ENCODE results near the gene HPDL.

The HPDL gene

DNA sequence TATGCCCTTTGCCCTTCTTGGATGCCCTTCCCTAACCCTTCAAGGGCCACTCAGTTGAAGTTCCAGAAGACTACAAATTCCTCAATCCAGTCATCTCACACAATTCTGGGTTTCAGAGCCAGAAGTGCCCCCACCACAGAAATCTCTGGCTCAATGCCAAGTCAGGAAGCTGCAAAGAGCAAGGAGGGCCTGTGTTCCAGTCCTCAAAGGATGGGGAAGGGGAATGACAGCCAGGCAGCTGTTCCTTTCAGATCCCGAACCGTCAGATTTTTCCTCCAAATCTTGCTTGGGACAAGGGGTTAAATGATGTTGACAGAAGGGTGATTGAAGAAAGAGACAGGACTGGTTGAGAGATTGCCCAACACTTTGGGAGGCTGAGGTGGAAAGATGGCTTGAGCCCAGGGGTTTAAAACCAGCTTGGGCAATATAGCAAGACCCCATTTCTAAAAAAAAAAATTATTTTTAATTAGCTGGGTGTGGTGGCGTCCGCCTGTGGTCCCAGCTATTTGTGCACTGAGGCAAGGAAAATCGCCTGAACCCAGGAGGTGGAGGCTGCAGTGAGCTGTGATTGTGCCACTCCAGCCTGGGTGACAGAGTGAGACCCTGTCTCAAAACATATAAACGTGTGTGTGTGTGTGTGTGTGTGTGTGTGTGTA, 716 bp upstream of the HPDL start:
- DNase-seq: no peak

DNA sequence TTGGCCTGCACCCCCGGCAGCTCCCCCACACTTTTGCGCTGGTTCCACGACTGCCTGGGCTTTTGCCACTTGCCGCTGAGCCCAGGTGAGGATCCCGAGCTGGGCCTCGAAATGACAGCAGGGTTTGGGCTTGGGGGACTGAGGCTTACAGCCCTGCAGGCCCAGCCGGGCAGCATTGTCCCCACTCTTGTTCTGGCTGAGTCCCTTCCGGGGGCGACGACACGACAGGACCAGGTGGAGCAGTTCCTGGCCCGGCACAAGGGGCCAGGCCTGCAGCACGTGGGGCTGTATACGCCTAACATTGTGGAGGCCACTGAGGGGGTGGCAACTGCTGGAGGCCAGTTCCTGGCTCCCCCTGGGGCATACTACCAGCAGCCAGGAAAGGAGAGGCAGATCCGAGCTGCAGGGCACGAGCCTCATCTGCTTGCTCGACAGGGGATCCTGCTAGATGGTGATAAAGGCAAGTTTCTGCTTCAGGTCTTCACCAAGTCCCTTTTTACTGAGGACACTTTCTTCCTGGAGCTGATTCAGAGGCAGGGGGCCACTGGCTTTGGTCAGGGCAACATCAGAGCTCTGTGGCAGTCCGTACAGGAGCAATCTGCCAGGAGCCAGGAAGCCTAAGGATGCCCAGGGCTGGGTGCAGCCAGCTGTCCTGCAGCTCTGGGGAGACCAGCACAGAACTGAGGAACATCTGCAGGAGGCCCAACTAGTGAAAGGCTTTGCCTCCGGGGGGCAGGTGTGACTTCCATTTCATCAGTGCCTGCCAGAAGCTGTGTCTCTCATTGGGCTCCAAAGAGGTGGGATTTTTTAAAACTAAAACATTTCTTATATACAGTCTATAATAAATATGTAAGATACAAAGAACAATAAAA, 1.2 kb downstream of the HPDL start:
- DNase-seq: peak; percentile 53

DNA sequence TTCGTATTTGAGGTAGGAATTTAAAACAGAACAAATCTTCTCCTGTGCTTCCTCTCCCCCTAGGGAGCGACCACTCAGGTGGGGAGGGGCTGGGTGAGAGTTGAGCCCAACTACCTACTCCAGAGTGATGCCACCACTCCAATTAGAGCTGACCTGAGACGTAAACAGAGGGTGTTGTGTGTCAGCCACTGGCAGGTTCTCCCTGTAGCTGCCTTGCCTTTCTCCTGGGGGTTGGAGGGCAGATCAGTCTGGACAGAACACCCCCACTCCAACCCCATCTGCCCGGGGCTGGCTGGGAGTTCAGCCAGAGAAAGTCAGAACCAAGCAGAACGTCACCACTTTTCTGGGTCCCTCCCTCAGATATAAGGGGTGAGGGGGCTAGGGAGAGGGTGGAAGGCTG, 2.0 kb downstream of the HPDL start:
- DNase-seq: no peak

DNA sequence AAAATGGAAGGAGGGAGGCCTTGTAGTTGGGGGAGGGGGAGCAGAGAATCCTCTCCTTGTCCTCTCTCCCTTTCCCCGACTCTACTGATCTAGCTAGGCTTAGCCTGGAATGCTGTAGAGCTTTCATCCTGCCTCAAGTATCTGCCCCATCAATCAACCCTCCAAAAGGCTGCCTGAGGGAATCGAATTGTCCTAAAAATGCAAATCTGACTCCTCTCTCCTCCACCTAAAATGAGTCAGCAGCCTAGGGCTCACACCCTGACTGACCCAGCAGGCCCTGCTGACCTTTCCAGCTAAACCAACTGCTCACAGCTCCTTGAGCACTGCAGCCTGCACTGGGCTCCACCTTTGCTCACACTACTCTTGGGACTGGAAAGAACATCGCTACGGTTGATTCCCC, 2.8 kb downstream of the HPDL start:
- no peak for DNase-seq

DNA sequence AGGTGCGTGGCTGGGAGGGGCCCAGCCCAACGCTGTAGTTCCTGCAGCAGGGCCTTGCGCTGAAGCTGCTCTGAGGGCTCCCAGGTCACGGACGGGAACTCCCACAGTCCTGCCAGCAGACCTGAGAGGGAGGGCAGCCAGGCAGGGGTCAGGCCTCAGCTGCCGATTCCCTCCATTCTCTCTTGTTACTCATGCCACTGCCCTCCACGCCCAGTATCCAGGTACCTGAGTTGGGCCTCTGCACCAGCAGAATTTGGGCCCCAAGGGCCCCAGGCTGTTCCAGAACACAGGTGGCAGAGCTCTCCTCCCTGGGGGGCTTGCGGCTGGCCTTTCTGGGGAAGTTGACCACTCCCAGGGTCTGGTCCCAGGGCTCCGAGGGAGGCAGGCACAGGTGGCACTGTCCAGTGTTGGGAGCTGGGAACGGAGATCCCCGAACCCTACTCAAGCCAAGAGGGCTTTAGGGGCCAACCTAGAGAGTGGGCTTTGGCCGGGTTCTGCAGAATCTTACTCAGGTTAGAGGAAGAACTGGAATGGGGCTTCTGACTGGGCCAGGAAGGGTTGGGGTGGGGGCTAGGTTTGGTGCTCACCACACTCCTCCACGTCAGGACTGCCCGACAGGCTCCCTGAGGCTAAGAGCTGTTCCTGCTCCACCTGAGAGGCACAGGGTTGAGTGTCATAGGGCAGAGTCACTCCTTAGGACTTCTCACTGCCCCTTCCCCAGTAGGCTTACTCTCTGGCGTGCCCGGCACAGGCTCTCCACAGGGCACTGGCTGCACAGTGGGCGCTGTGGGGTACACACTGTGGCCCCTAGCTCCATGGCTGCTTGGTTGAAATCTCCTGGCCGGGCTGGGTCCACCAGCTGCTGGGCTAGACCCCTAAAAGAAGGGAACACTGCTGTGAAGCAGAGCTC, 5.0 kb downstream of the HPDL start:
- DNase-seq: no peak

DNA sequence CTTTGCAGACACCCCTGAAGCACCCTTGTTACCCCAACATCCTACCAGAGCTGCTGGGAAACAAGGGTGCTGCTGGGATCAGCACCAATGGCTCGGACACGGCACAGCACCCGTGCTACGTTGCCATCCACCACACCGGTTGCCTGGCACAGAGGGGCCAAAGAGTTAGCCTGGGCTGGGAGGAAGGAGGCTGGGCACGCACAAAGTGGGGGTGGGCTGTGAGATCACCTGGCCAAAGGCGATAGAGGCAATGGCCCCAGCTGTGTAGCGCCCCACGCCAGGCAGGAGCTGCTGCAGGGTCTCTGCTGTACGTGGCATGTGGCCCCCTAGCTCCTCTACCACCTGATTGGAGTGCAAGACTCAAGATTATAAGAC, 5.6 kb downstream of the HPDL start:
- DNase-seq: no peak

DNA sequence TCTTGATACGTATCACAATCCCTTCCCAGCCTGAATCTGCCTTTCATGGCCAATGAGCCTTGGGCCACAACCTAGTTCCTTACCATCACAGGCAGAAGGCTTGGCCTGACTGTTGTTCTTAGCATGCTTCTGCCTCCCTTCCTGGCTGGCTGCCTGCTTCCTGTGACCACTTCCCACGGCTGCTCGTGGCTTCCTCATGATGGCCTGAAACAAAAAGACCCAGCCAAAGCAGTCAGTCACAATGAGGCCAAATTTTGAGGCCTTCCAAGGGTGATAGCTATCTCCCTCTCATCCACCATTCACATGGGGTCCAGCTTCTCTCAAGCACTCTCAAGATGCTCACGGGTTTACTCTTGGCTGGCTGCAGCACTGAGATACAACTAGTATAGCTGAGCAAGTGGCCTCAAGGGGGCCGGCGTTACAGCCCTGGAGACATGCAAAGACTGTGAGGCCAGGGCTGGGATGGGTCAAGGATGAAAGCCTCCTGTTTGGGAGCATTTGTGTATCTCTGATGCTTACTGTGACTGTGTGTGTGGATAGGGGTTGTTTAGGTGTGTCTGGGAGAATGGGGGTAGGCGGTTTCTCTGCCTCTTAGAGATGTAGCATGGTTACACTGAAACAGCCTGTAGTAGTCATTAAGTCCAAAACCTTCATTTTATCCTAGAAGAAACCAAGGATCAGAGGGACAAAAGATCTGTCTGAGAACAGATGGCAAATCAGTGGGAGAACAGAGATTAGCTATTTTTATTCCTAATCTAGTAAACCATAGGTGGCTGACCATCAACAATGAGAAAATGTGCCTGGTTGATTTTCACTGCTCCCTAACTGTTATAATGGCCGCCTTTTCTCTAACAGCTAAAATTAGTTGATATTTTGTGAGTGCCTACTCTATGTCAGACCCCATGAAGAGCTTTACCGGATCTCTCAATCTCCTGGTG, 7.9 kb downstream of the HPDL start:
- DNase-seq: peak; percentile 58

DNA sequence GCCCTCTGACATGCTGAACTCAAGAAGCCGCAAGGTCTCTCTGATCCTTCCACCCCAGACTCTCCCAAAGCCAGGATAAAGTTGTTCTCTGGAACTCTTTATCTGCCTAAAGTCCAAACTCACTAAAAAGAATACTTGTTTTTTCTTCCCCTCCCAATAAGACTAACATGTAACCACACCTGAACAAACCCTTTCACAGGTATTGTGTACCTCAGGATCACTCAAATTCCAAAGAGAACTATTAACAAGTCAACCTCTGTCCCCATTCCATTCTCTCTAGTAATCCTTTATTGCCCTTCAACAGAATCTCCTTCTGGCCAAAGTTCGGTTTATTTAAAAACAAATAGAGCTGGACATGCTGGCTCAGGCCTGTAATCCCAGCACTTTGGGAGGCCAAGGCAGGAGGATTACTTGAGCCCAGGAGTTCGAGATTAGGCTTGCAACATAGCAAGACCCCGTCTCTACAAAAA, 9.2 kb downstream of the HPDL start:
- no peak for DNase-seq

DNA sequence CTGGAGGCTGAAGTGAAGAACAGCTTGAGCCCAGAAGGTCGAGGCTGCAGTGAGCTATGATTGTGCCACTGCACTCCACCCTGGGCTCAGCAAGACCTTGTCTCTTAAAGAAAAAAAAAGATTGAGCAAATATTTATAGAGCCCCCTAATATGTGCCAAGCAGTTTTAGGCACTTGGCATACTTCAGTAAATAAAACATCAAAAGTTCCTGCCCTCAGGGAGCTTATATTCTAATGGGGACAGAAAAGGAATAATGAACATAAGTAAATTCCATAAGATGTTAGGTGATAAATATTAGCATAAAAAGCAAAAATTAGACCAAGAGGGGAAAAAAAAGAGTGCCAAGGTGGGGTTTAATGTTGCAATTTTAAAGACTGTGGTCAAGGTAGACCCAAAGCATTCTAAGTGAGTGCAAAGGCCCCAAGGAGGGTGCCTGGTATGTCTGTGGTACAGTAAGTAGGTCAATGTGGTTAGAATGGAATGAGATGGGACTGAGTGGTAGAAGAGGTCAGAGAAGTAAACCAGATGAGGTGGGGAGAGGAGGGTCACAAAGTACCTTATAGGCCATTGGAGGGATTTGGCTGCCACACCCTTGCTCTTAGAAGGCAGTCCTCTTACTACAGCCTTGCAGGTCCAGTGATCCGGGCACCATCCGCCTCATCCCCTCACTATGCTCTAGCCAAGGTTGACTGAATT, 11.1 kb downstream of the HPDL start:
- no peak for DNase-seq

DNA sequence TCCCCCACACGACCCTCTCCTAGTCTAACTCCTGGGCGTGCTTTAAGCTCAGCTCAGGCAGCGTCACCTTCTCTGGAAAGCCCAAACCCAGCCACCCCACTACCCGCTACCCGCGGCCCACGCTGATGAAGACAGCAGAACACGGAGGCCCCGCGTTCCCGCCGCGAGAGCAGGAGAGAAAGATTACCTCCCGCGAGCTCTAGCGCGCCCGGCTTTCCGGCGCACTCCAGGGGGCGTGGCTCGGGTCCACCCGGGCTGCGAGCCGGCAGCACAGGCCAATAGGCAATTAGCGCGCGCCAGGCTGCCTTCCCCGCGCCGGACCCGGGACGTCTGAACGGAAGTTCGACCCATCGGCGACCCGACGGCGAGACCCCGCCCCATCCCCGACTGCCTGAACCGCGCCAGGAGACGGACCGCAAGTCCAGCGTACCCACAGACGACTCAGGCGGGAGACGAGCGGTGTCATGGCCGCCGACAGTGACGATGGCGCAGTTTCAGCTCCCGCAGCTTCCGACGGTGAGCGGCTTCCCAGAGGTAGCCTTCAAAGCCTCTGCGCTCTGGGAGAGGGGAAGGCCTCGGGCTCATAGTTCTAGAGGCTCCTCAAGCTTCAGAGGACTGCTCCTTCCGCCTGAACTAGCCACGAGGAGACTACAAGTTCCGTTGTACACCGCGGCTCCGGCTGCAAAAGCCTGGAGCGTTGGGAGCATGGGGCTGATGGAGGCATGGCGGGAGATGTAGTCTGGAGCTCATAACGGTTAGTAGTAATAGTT, 13.3 kb downstream of the HPDL start, which contains the start of the genes MUTYH and TOE1:
Gene MUTYH, minus strand, starts transcription at position 652 of the 770 bp plus-strand sequence. CDS start 5,935 bp downstream, outside the sequence.
Gene TOE1, plus strand, starts transcription at position 382 of the 770 bp plus-strand sequence. Its CDS starts 83 bp downstream, at position 465.
- DNase-seq: peak; percentile 98

DNA sequence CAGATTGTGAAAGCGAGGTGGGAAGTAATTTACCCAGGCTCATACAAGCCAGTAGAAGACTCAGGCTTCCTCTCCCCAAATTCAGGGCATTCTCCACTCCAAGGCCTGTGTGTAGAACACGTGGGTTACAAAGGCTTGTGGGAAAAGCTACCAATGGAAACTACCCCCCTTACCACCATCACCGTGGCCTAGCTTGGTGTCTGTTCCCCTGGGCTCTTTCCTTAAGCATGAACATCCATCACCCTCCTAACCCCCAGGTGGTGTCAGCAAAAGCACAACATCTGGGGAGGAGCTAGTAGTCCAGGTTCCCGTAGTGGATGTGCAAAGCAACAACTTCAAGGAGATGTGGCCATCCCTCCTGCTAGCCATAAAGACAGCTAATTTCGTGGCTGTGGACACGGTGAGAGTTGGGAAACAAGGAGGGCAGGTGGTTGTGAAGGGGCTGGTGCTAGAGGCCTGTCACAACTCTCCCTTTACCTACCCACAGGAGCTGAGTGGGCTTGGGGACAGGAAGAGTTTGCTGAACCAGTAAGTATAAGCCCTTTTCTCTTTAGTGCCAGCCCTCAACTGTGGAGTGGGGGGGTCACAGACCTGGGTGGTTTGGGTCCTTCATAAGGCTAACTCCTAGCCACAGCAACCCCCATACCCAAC, 14.2 kb downstream of the HPDL start:
- DNase-seq: peak; percentile 65

DNA sequence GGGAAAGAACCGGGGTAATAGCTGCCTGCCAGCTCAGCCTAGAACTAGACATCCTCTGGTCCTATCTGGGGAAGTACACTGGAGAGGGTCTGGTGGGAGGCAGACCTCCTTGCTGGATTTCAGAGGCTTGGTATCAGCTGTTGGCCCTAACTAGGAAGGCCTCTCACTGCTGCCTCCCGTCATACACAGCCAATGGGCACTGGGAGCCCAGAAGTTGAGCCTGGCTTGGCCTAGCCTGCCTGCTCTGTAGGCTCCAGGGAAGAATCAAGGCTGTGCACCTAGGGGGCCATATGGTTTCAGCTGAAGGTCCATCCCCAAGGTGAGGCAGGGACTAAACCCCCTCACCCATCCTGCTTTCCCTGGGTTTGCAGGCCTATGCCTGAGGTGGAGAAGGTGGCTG, 17.8 kb downstream of the HPDL start:
- DNase-seq: no peak

DNA sequence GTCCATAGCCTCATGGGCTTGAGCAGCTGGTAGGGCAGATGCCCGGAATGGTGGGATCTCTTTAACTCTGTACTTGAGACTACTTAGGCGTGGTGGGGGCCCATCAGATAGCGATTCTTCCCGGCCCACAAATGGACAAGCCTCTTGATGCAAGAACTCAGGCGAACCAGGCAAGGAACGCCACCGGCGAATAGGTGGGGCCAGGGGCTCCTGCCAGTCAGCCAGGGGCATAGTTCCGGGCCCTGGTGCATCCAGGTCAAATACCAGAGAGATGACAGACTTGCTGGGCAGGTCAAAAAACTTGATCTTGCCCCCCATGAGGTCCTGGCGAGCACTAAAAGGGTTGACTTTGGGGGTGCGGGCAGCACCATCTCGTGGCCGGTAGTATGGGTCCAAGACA, 18.3 kb downstream of the HPDL start:
- DNase-seq: no peak

DNA sequence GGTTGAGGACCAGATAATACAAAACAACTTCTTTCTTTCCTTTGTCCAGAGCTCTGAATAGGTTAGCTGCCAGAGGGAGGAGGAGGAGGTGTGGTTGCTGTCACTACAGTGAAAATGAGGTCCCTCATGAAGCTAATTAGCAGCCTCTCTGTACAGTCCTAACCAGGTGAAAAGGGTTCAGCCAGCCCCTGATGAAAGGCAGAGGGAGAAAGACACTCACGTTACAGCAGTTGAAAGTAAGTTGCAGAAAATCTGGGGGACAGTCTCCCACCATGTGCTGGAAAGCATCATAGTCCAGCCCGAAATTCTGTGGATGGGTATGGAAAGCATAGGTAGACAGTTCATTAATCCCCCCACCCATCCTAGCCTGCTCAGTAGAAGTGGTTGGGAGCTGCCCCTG, 19.8 kb downstream of the HPDL start:
- DNase-seq: no peak

DNA sequence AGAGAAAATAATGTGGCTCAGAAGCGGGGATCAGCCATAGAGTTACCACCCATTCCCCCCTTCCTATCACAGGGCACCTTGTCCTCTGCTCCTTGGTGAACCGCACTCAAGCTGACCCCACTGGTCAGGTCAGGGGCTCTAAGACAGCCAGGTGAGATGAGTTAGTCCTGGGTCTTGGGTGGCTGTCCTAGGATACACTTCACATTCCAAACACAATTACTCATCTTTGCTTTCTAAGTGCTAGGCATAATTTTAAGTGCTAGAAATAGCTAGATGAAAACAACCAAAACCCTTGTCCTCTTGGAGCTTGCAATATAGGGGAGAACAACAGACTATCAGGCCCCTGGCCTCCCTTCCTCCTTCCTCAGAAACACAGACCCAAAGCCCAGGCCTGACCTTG, 21.3 kb downstream of the HPDL start:
- DNase-seq: no peak

DNA sequence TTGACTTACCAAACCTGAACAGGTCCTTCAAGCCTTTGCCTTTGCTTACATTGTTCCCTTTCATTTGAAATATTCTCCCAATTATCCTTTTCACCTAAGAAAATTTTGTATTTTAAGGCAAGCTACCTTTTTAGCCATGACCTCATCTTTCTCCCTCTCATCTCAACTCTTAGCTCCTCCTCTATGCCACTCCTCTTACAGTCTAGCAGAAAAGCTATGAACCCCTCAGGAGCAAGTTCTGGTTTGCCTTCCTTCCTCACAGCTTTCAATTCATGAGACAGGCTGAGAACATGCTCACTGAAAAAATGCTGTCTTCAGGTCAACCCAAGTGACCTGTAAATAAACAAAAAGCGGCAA, 21.9 kb downstream of the HPDL start:
- no peak for DNase-seq

DNA sequence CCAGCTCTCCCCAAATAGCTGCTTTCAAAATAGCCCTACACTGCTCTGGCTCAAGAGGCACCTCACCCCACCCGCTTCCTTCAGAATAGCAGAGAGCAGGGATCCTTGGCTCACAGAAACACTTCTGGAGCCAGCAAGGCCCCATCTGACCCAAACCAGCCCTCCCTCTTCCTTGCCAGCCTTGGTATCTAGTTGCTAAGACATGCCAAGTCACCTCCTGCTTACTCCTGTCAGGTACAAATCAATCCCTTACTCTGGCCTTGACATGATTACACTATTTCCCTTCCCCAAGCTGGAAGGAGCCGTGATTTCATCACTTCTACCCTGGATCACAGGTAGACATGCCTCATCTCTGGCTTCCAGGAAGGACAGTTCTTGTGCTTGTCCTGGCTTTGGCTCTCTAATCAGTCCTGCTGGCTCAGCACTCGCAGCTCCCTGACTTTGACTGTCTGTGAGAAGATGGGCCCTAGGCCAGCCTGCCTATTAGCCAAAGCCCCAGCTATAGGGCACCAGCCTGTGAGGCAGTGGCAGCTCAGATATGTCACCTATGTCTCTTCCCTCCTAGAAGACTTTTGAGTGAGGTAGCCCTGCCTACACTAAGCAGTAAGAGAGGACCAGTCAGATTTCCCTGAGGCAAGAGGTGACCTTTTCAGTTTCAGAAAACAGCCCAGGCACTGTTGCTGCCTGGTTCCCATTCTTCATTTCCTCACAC, 22.4 kb downstream of the HPDL start:
- DNase-seq: no peak

DNA sequence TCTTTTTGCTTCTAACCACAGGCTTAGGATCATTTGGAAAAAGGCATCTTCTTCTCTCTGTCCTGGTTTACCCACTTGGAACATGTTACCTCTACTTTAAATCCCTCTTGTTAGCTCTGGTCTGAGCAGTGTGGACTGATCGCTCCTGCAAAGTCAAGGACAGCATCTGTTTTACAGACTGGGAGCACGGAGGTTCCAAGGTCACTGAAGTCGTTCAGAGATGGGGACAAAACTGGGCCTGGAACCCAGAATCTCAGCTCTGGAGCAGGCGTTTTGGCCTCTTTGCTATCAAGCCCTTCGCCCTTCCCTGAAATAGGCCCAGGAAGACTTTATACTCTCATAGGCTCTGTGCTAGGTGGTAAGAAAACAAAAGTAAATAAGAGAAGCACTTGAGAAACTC, 24.8 kb downstream of the HPDL start:
- DNase-seq: no peak

DNA sequence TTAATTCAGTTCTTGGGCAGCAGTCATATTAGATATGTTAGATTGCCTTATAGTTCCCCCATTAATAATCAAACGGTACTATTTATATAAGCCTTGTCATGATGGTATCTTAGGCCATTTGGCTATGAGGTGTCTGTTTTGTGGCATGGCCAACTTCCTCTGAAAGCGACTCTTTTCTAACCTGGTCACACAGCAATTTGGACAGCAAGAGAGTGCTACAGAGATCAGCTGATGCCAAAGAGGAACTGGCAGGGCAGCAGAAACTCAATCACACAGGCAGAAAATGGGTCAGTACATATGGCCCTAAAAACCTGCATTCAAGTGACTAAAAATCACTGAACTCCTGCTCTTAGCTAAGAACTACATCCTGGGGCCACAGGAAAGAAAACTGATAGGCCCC, 27.0 kb downstream of the HPDL start:
- DNase-seq: peak; percentile 30
